ENCODE data around the gene GLI1.

DNA sequence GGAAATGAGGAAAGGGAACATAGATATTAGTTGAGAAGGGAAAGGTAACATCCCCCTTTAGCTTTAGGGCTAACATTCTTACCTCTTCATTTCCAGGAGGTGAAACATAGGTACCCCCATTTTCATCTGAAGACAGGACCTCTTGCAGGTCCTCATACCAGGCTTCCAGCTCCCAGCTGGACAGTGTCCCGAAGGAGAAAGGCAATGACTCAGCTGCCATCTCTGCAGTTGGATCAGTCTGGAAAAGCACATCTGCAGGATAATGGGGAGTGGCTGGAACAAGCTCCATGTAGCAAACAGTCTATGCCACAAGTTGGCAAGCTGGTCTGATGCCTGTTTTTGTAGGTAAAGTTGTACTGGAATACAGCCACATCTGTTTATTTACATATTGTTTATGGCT, 57.6 kb downstream of the GLI1 start:
- TF ChIP-seq POLR2AphosphoS5 (IDR thresholded peaks at IDR 0.05; ENCODE audit: low read depth, low read length) (peak; percentile 19), POLR2A (IDR thresholded peaks at IDR 0.05; ENCODE audit: borderline replicate concordance, extremely low read depth, insufficient read depth, insufficient read length) (no peak), SP1 (IDR thresholded peaks at IDR 0.05; ENCODE audit: low read depth) (no peak)
- TF ChIP-seq, protein P1, sequence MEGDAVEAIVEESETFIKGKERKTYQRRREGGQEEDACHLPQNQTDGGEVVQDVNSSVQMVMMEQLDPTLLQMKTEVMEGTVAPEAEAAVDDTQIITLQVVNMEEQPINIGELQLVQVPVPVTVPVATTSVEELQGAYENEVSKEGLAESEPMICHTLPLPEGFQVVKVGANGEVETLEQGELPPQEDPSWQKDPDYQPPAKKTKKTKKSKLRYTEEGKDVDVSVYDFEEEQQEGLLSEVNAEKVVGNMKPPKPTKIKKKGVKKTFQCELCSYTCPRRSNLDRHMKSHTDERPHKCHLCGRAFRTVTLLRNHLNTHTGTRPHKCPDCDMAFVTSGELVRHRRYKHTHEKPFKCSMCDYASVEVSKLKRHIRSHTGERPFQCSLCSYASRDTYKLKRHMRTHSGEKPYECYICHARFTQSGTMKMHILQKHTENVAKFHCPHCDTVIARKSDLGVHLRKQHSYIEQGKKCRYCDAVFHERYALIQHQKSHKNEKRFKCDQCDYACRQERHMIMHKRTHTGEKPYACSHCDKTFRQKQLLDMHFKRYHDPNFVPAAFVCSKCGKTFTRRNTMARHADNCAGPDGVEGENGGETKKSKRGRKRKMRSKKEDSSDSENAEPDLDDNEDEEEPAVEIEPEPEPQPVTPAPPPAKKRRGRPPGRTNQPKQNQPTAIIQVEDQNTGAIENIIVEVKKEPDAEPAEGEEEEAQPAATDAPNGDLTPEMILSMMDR (IDR thresholded peaks at IDR 0.05 in 2 of 3, conservative IDR thresholded peaks at IDR 0.05 in 1 of 3; ENCODE audit: borderline replicate concordance in 1 of 3, insufficient read depth in 1 of 3, low read depth in 2 of 3, low read length in 2 of 3) = no peak
- TF ChIP-seq, protein P2, sequence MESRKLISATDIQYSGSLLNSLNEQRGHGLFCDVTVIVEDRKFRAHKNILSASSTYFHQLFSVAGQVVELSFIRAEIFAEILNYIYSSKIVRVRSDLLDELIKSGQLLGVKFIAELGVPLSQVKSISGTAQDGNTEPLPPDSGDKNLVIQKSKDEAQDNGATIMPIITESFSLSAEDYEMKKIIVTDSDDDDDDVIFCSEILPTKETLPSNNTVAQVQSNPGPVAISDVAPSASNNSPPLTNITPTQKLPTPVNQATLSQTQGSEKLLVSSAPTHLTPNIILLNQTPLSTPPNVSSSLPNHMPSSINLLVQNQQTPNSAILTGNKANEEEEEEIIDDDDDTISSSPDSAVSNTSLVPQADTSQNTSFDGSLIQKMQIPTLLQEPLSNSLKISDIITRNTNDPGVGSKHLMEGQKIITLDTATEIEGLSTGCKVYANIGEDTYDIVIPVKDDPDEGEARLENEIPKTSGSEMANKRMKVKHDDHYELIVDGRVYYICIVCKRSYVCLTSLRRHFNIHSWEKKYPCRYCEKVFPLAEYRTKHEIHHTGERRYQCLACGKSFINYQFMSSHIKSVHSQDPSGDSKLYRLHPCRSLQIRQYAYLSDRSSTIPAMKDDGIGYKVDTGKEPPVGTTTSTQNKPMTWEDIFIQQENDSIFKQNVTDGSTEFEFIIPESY (IDR thresholded peaks at IDR 0.05; ENCODE audit: extremely low read depth, insufficient replicate concordance, low read length) = no peak
- TF ChIP-seq, protein P3, sequence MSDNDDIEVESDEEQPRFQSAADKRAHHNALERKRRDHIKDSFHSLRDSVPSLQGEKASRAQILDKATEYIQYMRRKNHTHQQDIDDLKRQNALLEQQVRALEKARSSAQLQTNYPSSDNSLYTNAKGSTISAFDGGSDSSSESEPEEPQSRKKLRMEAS (IDR thresholded peaks at IDR 0.05) = no peak

Measured in HCT116 (cell line).